GM18858 (cell line): ENCODE measurements around the gene IL6R.

ENCODE experiments used
- ATAC-seq: cut with Tn5 transposase; IDR thresholded peaks from one replicate; pipeline ENCODE4 v1.9.1; 2021; ENCODE audit not compliant: unreplicated experiment

IL6R gene

GRCh38 chr1:154503898-154504297, 98.8 kb downstream of the IL6R start:
- ATAC-seq, result no peak

- ATAC-seq, result no peak
Observed at GRCh38 chr1:154512760-154513159, 107.6 kb downstream of the IL6R start.

GRCh38 chr1:154514066-154514553, 109.0 kb downstream of the IL6R start:
- ATAC-seq, result no peak

GRCh38 chr1:154517661-154518060, 112.5 kb downstream of the IL6R start:
- no peak for ATAC-seq
